CD4-positive, alpha-beta T cell (primary cell): ENCODE results near the gene CD36. TPM values are rescaled to one million over a fixed set of nuclear protein-coding genes. Genes with fewer than 3 reads are reported as not detected.

Experiments used
- ATAC-seq: fragments of 200-7000 bp; cut with Tn5 transposase; one replicate; pipeline ENCODE4 v1.10.0; 2022; ENCODE audit warnings: mild to moderate bottlenecking; ENCODE audit not compliant: poor library complexity
- CTCF ChIA-PET: fragments of 350-600 bp; sonication (Branson Sonifier 250); formaldehyde crosslinking; loops from one replicate; lab custom pipeline; 2021; ENCODE audit warnings: antibody characterized with exemption, inconsistent platforms; lab: Charles Lee
- POLR2A ChIA-PET: fragments of 350-600 bp; sonication (Branson Sonifier 250); formaldehyde crosslinking; loops from one replicate; lab custom pipeline; 2021; ENCODE audit warnings: antibody characterized with exemption, inconsistent platforms; lab: Charles Lee
- DNase-seq, 14 experiments: peaks; one replicate each; pipeline ENCODE4 v3.0.0-alpha.2; 2013 to 2020; ENCODE audit warnings: mixed read lengths in 2 of 14
- H3K27ac ChIP-seq, 2 donors: one replicate each; pipeline versions ENCODE4 v1.5.1 to v1.7.0; 2013; ENCODE audit warnings: low read length in 2 of 2, low read depth in 1 of 2, mild to moderate bottlenecking in 1 of 2
- H3K27me3 ChIP-seq, 2 experiments: 1 replicate in 1 of 2; 2 replicates in 1 of 2; pipeline versions ENCODE4 v1.6.1 to v1.7.0; 2013; ENCODE audit warnings: low read length in 2 of 2, control low read depth in 1 of 2, mild to moderate bottlenecking in 1 of 2, moderate library complexity in 1 of 2; ENCODE audit not compliant: insufficient read depth in 2 of 2, control insufficient read depth in 1 of 2
- H3K36me3 ChIP-seq: one replicate; pipeline ENCODE4 v1.6.1; 2013; ENCODE audit warnings: low read length, control low read depth; ENCODE audit not compliant: insufficient read depth
- H3K4me1 ChIP-seq: one replicate; pipeline ENCODE4 v1.6.1; 2013; ENCODE audit warnings: low read length, control low read depth; ENCODE audit not compliant: insufficient read depth
- H3K4me3 ChIP-seq: one replicate; pipeline ENCODE4 v1.5.1; 2013; ENCODE audit warnings: mild to moderate bottlenecking, low read length, moderate library complexity
- H3K9me3 ChIP-seq, 2 experiments: 1 replicate in 1 of 2; 2 replicates in 1 of 2; pipeline versions ENCODE4 v1.6.1 to v1.7.0; 2013; ENCODE audit warnings: low read length in 2 of 2, mild to moderate bottlenecking in 2 of 2, control low read depth in 1 of 2, moderate library complexity in 1 of 2; ENCODE audit not compliant: control insufficient read depth in 1 of 2, insufficient read depth in 1 of 2
- H3K27ac Mint-ChIP-seq: one replicate; pipeline ENCODE4 v1.8.0; 2020; ENCODE audit warnings: mixed read lengths
- H3K27me3 Mint-ChIP-seq: one replicate; pipeline ENCODE4 v1.8.0; 2021; ENCODE audit warnings: mixed read lengths
- H3K36me3 Mint-ChIP-seq: one replicate; pipeline ENCODE4 v1.8.0; 2021; ENCODE audit warnings: low read depth, mixed read lengths
- H3K4me1 Mint-ChIP-seq: one replicate; pipeline ENCODE4 v1.8.0; 2021; ENCODE audit warnings: low read depth, mixed read lengths
- H3K4me3 Mint-ChIP-seq: one replicate; pipeline ENCODE4 v1.8.0; 2020; ENCODE audit warnings: mild to moderate bottlenecking, mixed read lengths
- H3K9me3 Mint-ChIP-seq: one replicate; pipeline ENCODE4 v1.8.0; 2020; ENCODE audit warnings: mixed read lengths
- intact Hi-C, 2 experiments: fragments of 100-400 bp; cut with DNase I in 1 of 2; cut with micrococcal nuclease in 1 of 2; formaldehyde crosslinking; loops; one replicate each; pipeline versions ENCODE4 v1.15.1 to v1.9.0; 2023 to 2025; cut with DNase I, micrococcal nuclease
- total RNA-seq, 174 experiments: library from RNA in 2 of 174; stranded (reverse) in 2 of 174; gene quantifications; one replicate each; pipeline ENCODE4 v1.2.3 and lab custom pipeline; 2021 to 2026
- TF ChIP-seq, protein P1 (sequence below): fragments of 200-600 bp; IDR thresholded peaks from one replicate; pipeline ENCODE4 v1.8.0; 2022; ENCODE audit warnings: antibody characterized with exemption, mild to moderate bottlenecking

Gene CD36
- total RNA-seq, 2 experiments from 2014 or later: 1.4 to 1.7 TPM

GRCh38 chr7:80632819-80633218 is 5.6 kb upstream of the CD36 start:
- H3K36me3 ChIP-seq: no peaks in the 10 kb centered on the region
- H3K27me3 ChIP-seq: no peaks in the 10 kb centered on the region
- H3K27ac ChIP-seq: no peak overlapping the region
- no peaks in the 10 kb centered on the region for H3K4me1 Mint-ChIP-seq
- no peaks in the 10 kb centered on the region for H3K27me3 Mint-ChIP-seq
- DNase-seq: no peak
- no peak overlapping the region for H3K4me3 Mint-ChIP-seq
- no peak overlapping the region for H3K27ac Mint-ChIP-seq
- ChIA-PET CTCF (no interaction called here), POLR2A (no interaction called here)
- ATAC-seq: no peak
- no peaks in the 10 kb centered on the region for H3K36me3 Mint-ChIP-seq
- H3K4me3 ChIP-seq: no peak overlapping the region
- no peaks in the 10 kb centered on the region for H3K9me3 Mint-ChIP-seq
- H3K4me1 ChIP-seq: no peaks in the 10 kb centered on the region
- TF ChIP-seq, protein P1, sequence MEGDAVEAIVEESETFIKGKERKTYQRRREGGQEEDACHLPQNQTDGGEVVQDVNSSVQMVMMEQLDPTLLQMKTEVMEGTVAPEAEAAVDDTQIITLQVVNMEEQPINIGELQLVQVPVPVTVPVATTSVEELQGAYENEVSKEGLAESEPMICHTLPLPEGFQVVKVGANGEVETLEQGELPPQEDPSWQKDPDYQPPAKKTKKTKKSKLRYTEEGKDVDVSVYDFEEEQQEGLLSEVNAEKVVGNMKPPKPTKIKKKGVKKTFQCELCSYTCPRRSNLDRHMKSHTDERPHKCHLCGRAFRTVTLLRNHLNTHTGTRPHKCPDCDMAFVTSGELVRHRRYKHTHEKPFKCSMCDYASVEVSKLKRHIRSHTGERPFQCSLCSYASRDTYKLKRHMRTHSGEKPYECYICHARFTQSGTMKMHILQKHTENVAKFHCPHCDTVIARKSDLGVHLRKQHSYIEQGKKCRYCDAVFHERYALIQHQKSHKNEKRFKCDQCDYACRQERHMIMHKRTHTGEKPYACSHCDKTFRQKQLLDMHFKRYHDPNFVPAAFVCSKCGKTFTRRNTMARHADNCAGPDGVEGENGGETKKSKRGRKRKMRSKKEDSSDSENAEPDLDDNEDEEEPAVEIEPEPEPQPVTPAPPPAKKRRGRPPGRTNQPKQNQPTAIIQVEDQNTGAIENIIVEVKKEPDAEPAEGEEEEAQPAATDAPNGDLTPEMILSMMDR: no peak
- intact Hi-C loops: no loop called here
- H3K9me3 ChIP-seq: no peaks in the 10 kb centered on the region

- intact Hi-C loops: no loop called here
- no peaks in the 10 kb centered on the region for H3K9me3 ChIP-seq
These were observed 3.9 kb upstream of the CD36 start for GRCh38 chr7:80634505-80634904.

GRCh38 chr7:80635533-80635932 is 2.9 kb upstream of the CD36 start:
- intact Hi-C loops: no loop called here
- Mint-ChIP-seq H3K36me3 (no peaks in the 10 kb centered on the region), H3K27me3 (no peaks in the 10 kb centered on the region), H3K27ac (no peak overlapping the region), H3K4me3 (no peak overlapping the region), H3K4me1 (no peaks in the 10 kb centered on the region), H3K9me3 (no peaks in the 10 kb centered on the region)
- H3K27me3 ChIP-seq: no peaks in the 10 kb centered on the region
- TF ChIP-seq, protein P1: no peak
- no peak overlapping the region for H3K4me3 ChIP-seq
- H3K27ac ChIP-seq: no peak overlapping the region
- ATAC-seq (no peak), DNase-seq (no peak)
- H3K36me3 ChIP-seq: no peaks in the 10 kb centered on the region
- no peaks in the 10 kb centered on the region for H3K4me1 ChIP-seq
- POLR2A ChIA-PET: no interaction called here
- H3K9me3 ChIP-seq: no peaks in the 10 kb centered on the region
- CTCF ChIA-PET: no interaction called here

More at GRCh38 chr7:80634505-80634904, 3.9 kb upstream of the CD36 start:
- Histone ChIP-seq H3K4me1 (no peaks in the 10 kb centered on the region), H3K27ac (no peak overlapping the region), H3K27me3 (no peaks in the 10 kb centered on the region), H3K36me3 (no peaks in the 10 kb centered on the region), H3K4me3 (no peak overlapping the region)
- ATAC-seq (no peak), DNase-seq (peak in 3 of 14 experiments; percentile 17 to 50 (median 30))
- POLR2A ChIA-PET: no interaction called here
- Mint-ChIP-seq H3K27ac (no peak overlapping the region), H3K36me3 (no peaks in the 10 kb centered on the region), H3K4me3 (no peak overlapping the region), H3K27me3 (no peaks in the 10 kb centered on the region), H3K9me3 (no peaks in the 10 kb centered on the region), H3K4me1 (no peaks in the 10 kb centered on the region)
- CTCF ChIA-PET: no interaction called here
- TF ChIP-seq, protein P1: no peak
